Measurements from ENCODE around the gene CCDC187.

- TF ChIP-seq EZH2phosphoT487 (IDR thresholded peaks at IDR 0.05; ENCODE audit: borderline replicate concordance, low read length) (no peak), CTCF (IDR thresholded peaks at IDR 0.05; ENCODE audit: low read depth, low read length, poor library complexity, severe bottlenecking) (no peak)
Observed at GRCh38 chr9:136329211-136329627, 25.3 kb upstream of the CCDC187 start.
